Memory B cell (primary cell): ENCODE data around the gene KIF14.
"Not testable (repeated sequence)": the region's sequence is repeated elsewhere in the genome, so short reads cannot be mapped to it uniquely, and the experiment has no call there.

Experiments used
- ATAC-seq: fragments of 150-1000 bp; cut with Tn5 transposase; 2 replicates; pipeline ENCODE4 v1.10.0; 2021; ENCODE audit warnings: low read depth, mild to moderate bottlenecking, moderate library complexity
- DNase-seq, 2 donors: peaks; one replicate each; pipeline ENCODE4 v3.0.0; 2022; ENCODE audit warnings: low spot score in 2 of 2
- H3K27ac Mint-ChIP-seq: one replicate; pipeline ENCODE4 v1.8.0; 2022; ENCODE audit warnings: mild to moderate bottlenecking, moderate library complexity, mixed read lengths
- H3K27me3 Mint-ChIP-seq: one replicate; pipeline ENCODE4 v1.8.0; 2022; ENCODE audit warnings: mixed read lengths
- H3K36me3 Mint-ChIP-seq: one replicate; pipeline ENCODE4 v1.8.0; 2022; ENCODE audit warnings: mild to moderate bottlenecking, mixed read lengths
- H3K4me1 Mint-ChIP-seq: one replicate; pipeline ENCODE4 v1.8.0; 2022; ENCODE audit warnings: mixed read lengths
- H3K4me3 Mint-ChIP-seq: one replicate; pipeline ENCODE4 v1.8.0; 2022; ENCODE audit warnings: mild to moderate bottlenecking, moderate library complexity, mixed read lengths
- H3K9me3 Mint-ChIP-seq: one replicate; pipeline ENCODE4 v1.8.0; 2022; ENCODE audit warnings: mixed read lengths

The KIF14 gene

DNA sequence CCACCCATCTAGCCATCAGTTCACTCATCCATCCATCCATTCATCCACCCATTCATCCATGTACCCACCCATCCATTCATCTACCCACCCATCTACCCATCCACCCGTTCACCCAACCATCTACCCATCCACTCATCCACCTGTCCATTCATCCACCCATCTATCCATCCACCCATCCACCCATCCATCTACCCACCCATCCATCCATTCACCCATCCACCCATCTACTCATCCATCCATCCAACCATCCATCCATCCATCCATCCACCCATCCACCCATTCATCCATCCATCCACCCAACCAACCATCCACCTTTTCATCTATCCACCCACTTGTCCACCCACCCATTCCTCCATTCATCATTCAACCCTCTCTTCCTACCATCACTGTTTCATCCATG, 80.3 kb downstream of the KIF14 start:
- no peak for ATAC-seq
- H3K27ac Mint-ChIP-seq = no peak overlapping the region
- H3K36me3 Mint-ChIP-seq = no peaks in the 10 kb centered on the region
- H3K4me1 Mint-ChIP-seq = peaks cover 1% of the 10 kb centered on the region
- peaks cover 1% of the 10 kb centered on the region for H3K9me3 Mint-ChIP-seq
- H3K27me3 Mint-ChIP-seq = peaks cover 23% of the 10 kb centered on the region
- no peak for DNase-seq
- no peak overlapping the region for H3K4me3 Mint-ChIP-seq

DNA sequence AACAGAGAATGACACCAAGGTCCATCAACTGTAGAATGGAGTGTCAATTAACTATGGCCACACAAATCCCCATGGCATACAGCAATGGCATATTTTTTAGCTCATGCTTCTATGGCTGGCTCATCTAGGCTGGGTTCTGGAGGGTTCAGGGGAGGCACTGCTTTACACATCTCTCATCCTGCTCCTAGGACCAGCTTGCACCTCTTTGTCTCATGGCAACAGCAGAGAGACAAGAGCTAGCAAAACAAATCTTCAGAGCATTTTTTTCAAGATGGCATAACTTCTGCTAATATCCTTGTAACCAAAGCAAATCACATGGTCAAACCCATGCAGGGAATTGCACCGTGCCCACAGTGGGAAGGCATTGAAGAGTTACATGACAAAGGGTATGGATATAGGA, 82.4 kb downstream of the KIF14 start:
- no peaks in the 10 kb centered on the region for H3K36me3 Mint-ChIP-seq
- H3K4me1 Mint-ChIP-seq = no peaks in the 10 kb centered on the region
- no peak for DNase-seq
- H3K27me3 Mint-ChIP-seq = peaks cover 24% of the 10 kb centered on the region
- peaks cover 1% of the 10 kb centered on the region for H3K9me3 Mint-ChIP-seq
- no peak overlapping the region for H3K27ac Mint-ChIP-seq
- no peak overlapping the region for H3K4me3 Mint-ChIP-seq
- no peak for ATAC-seq

GRCh38 chr1:200535605-200536004, 84.9 kb downstream of the KIF14 start:
- Mint-ChIP-seq H3K9me3 (peaks cover 1% of the 10 kb centered on the region), H3K27me3 (peaks cover 21% of the 10 kb centered on the region), H3K36me3 (no peaks in the 10 kb centered on the region), H3K4me3 (no peak overlapping the region), H3K27ac (no peak overlapping the region), H3K4me1 (no peaks in the 10 kb centered on the region)
- ATAC-seq (no peak), DNase-seq (no peak)

DNA sequence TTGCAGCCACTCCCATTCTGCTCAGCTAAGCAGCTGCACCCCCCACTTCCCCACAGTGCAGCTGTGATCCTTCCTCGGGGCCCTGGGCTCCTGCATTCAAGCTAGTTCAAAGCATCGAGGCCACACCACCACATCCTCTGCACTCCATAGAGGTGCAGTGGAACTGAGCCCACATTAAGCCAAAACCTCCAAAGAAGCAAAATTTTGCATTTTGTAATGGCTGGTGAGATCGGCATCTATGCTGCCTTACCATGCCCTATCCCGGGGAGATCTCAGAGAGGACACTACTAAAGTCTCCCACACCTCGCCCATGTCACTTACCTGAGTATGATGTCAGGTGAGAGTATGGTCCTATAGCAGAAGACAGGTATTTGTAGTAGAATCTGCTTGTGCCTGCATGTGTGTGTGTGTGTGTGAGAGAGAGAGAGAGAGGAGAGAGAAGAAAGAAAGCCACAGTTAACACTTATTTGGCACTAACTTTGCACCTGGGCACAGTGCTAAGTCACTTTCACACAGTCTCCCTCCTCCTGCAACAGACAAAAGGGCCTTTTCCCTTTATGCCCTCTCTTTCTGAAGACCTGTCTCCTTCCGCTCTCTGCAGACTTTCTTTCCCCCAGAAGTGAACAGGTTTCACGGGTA, 89.8 kb downstream of the KIF14 start:
- H3K27me3 Mint-ChIP-seq = peaks cover 6% of the 10 kb centered on the region
- H3K27ac Mint-ChIP-seq = no peak overlapping the region
- H3K4me3 Mint-ChIP-seq = no peak overlapping the region
- ATAC-seq (no peak), DNase-seq (no peak)
- H3K36me3 Mint-ChIP-seq = no peaks in the 10 kb centered on the region
- H3K4me1 Mint-ChIP-seq = peaks cover 8% of the 10 kb centered on the region
- H3K9me3 Mint-ChIP-seq = no peaks in the 10 kb centered on the region

- Mint-ChIP-seq H3K27ac (no peak overlapping the region), H3K4me3 (no peak overlapping the region), H3K36me3 (no peaks in the 10 kb centered on the region), H3K9me3 (no peaks in the 10 kb centered on the region), H3K27me3 (peaks cover 3% of the 10 kb centered on the region), H3K4me1 (peaks cover 8% of the 10 kb centered on the region)
- DNase-seq (no peak), ATAC-seq (no peak)
Measured at GRCh38 chr1:200528858-200529606, 91.5 kb downstream of the KIF14 start.

DNA sequence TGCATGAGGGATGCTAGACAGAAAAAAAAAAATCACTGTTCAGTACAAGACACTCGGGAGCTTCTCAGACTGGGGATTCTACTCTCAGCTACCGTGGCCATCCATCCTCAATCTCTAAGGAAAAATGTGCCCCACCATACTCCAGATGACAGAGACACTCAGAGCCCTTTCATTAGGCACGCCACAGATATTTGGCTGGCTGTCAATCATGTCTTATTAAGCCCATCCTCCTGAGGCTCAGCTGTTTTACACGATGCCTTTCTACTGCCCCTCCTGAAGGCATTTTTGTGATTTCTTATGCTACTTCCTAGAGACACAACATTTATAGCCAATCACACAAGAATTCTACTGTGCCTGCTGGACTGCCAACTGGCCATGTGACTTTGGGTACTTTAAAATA, 92.9 kb downstream of the KIF14 start:
- H3K4me1 Mint-ChIP-seq = peaks cover 8% of the 10 kb centered on the region
- no peaks in the 10 kb centered on the region for H3K36me3 Mint-ChIP-seq
- H3K27ac Mint-ChIP-seq = no peak overlapping the region
- no peak overlapping the region for H3K4me3 Mint-ChIP-seq
- peaks cover 1% of the 10 kb centered on the region for H3K27me3 Mint-ChIP-seq
- no peak for DNase-seq
- no peak for ATAC-seq
- no peaks in the 10 kb centered on the region for H3K9me3 Mint-ChIP-seq

GRCh38 chr1:200526709-200527612, 93.6 kb downstream of the KIF14 start:
- Mint-ChIP-seq H3K9me3 (no peaks in the 10 kb centered on the region), H3K27me3 (peaks cover 1% of the 10 kb centered on the region), H3K27ac (no peak overlapping the region), H3K4me1 (peaks cover 8% of the 10 kb centered on the region), H3K4me3 (no peak overlapping the region), H3K36me3 (no peaks in the 10 kb centered on the region)
- DNase-seq = no peak
- peak; percentile 53 for ATAC-seq

DNA sequence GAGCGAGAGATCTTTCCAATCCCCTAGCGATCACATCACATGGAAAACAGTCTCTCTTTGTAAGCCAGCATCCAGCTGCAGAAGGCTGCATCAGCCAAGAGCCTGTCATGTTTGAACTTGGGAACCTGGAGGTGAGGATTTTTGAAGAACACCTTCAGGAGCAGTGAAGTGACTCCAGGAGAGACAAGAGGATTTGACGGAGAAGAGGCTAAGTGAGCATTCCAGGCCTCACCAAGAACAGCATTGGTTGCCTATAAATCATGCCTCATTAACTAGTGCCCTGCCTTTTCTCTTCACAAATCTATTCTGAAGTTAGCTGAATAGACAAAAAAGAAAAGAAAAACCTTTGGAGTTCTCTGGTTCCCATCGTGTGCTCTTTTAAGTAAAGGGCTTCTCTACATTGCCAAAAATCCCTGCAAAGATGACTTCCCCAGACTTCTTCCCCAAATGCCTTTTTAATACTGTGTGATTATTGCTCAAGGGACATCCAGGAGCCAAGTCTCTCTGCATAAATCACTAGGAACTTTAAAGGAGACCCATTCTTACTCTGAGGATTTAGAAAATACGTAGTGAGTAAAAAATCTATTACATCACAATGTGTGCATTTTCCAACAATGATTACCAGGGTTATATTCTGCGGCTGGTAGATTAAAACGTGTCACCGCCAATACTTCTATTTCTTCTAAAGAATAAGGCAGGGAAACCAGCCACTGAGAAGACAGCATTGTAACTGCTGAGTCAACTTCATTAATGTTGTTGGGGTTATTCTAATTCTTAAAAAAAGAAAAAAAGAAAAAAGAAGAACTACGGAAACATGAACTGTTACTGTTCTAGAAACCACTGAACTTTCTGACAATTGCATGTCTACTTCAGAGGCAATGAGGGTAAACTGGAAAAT, 95.2 kb downstream of the KIF14 start:
- Mint-ChIP-seq H3K36me3 (no peaks in the 10 kb centered on the region), H3K4me3 (no peak overlapping the region), H3K27me3 (no peaks in the 10 kb centered on the region), H3K27ac (no peak overlapping the region), H3K4me1 (peaks cover 8% of the 10 kb centered on the region), H3K9me3 (no peaks in the 10 kb centered on the region)
- no peak for ATAC-seq
- no peak for DNase-seq

- not testable (repeated sequence) for H3K4me3 Mint-ChIP-seq, DNase-seq, H3K4me1 Mint-ChIP-seq, H3K27me3 Mint-ChIP-seq, ATAC-seq, H3K9me3 Mint-ChIP-seq, H3K36me3 Mint-ChIP-seq, H3K27ac Mint-ChIP-seq
Measured at GRCh38 chr1:200524551-200524950, 96.0 kb downstream of the KIF14 start.

DNA sequence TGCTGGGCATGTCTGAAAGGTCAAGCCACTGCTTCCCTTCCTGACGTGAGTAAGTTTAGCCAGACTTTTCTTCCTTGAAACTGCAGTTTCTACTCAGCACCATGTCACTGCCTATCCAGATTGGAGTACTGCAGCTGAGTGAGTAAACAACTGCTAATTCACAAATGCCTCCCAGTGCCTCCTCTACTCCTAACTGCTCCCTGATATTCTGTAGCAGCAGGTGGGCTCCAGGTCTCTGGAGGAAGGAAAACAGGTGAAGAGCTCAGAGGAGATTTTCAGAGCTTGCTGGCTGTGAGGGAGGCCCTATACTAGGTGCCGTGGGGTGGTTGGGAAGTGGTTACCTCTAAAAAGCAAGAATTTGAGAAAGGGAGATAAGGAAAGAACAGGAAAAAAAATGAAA, 96.5 kb downstream of the KIF14 start:
- peaks cover 1% of the 10 kb centered on the region for H3K27me3 Mint-ChIP-seq
- DNase-seq = no peak
- no peaks in the 10 kb centered on the region for H3K36me3 Mint-ChIP-seq

DNA sequence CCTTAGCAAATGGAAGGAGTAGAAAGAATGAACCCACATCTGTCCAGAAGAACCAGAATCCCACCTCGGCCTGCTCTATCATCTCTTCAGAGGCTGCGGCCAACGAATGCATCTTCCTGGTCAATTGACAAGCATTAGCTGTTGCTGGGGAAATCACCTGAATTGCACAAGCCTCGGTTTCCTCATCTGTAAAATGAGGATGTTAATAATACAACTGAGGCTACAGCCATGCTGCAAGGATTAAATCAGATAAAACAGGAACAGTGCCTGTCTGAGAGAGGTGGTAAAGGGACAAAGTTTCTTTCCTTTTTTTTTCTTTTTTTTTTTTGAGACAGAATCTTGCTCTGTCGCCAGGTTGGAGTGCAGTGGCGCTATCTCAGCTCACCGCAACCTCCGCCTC, 99.8 kb downstream of the KIF14 start:
- no peak overlapping the region for H3K4me3 Mint-ChIP-seq
- no peak for DNase-seq
- no peaks in the 10 kb centered on the region for H3K9me3 Mint-ChIP-seq
- H3K27ac Mint-ChIP-seq = no peak overlapping the region
- H3K36me3 Mint-ChIP-seq = no peaks in the 10 kb centered on the region
- peaks cover 1% of the 10 kb centered on the region for H3K27me3 Mint-ChIP-seq
- H3K4me1 Mint-ChIP-seq = no peaks in the 10 kb centered on the region
- no peak for ATAC-seq

More for the DNA sequence above, 96.5 kb downstream of the KIF14 start:
- no peak for ATAC-seq
- H3K9me3 Mint-ChIP-seq = no peaks in the 10 kb centered on the region
- no peak overlapping the region for H3K27ac Mint-ChIP-seq
- peaks cover 8% of the 10 kb centered on the region for H3K4me1 Mint-ChIP-seq
- no peak overlapping the region for H3K4me3 Mint-ChIP-seq

DNA sequence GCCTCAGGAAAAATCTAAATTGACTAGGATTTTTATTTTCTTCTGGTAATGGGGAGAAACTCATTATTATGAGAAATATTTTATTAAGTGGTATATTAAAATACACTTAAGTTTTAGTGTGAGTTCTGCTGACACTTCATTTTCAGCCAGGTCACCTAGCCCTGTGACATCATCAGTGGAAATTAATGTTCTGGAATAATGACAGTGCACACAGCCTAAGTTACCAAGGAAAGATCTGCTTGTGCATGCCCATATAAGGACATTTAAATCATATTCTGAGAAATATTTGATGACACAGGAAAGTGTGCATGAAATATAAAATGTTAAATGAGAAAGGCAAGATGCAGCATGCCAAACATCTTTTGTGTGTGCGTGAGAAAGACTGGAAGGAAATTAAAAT, 102.0 kb downstream of the KIF14 start:
- Mint-ChIP-seq H3K27ac (no peak overlapping the region), H3K9me3 (no peaks in the 10 kb centered on the region), H3K4me3 (no peak overlapping the region), H3K36me3 (no peaks in the 10 kb centered on the region), H3K4me1 (no peaks in the 10 kb centered on the region), H3K27me3 (peaks cover 6% of the 10 kb centered on the region)
- ATAC-seq (no peak), DNase-seq (no peak)

- Mint-ChIP-seq H3K4me1 (no peaks in the 10 kb centered on the region), H3K27me3 (peaks cover 11% of the 10 kb centered on the region), H3K4me3 (no peak overlapping the region), H3K27ac (no peak overlapping the region), H3K36me3 (no peaks in the 10 kb centered on the region), H3K9me3 (no peaks in the 10 kb centered on the region)
- no peak for ATAC-seq
- no peak for DNase-seq
Measured at GRCh38 chr1:200512191-200512590, 108.4 kb downstream of the KIF14 start.
